Lung (tissue), 12 donors: Measurements from ENCODE around the gene ZNF618. TPM values are rescaled to one million over a fixed set of nuclear protein-coding genes. Genes with fewer than 3 reads are reported as not detected.
A peak's percentile ranks its signal among the peaks of the same experiment; 100 is the strongest.

Source experiments
- ATAC-seq: fragments of 200-7000 bp; cut with Tn5 transposase; one replicate; pipeline ENCODE4 v1.9.1; 2020; ENCODE audit warnings: moderate number of reproducible peaks; ENCODE audit not compliant: insufficient read depth, low FRiP score
- DNase-seq, 3 donors: peaks; one replicate each; pipeline ENCODE4 v3.0.0-alpha.2; 2013 to 2017
- H3K27ac ChIP-seq, 2 donors: one replicate each; pipeline ENCODE4 v1.5.1; 2013; ENCODE audit warnings: mild to moderate bottlenecking in 2 of 2, moderate library complexity in 2 of 2, control low read depth in 1 of 2, inconsistent platforms in 1 of 2, low read depth in 1 of 2, low read length in 1 of 2
- H3K27me3 ChIP-seq, 3 donors: one replicate each; pipeline ENCODE4 v1.5.1; 2013; ENCODE audit warnings: low read length in 2 of 3; ENCODE audit not compliant: control insufficient read depth in 3 of 3, insufficient read depth in 3 of 3
- H3K36me3 ChIP-seq, 4 donors: one replicate each; pipeline ENCODE4 v1.5.1; 2013; ENCODE audit warnings: low read length in 4 of 4, mild to moderate bottlenecking in 1 of 4, moderate library complexity in 1 of 4; ENCODE audit not compliant: control insufficient read depth in 4 of 4, insufficient read depth in 4 of 4
- H3K4me1 ChIP-seq, 5 donors: one replicate each; pipeline ENCODE4 v1.5.1; 2013; ENCODE audit warnings: low read length in 5 of 5, mild to moderate bottlenecking in 2 of 5, moderate library complexity in 1 of 5; ENCODE audit not compliant: control insufficient read depth in 5 of 5, insufficient read depth in 5 of 5
- H3K4me3 ChIP-seq: one replicate; pipeline ENCODE4 v1.5.1; 2013; ENCODE audit warnings: mild to moderate bottlenecking, control low read depth, moderate library complexity
- H3K9ac ChIP-seq, 2 donors: one replicate each; pipeline ENCODE4 v1.5.1; 2013; ENCODE audit warnings: low read length in 2 of 2, control low read depth in 1 of 2; ENCODE audit not compliant: insufficient read depth in 1 of 2
- H3K9me3 ChIP-seq, 4 donors: one replicate each; pipeline ENCODE4 v1.5.1; 2013; ENCODE audit warnings: low read length in 3 of 4, mild to moderate bottlenecking in 1 of 4, moderate library complexity in 1 of 4; ENCODE audit not compliant: control insufficient read depth in 4 of 4, insufficient read depth in 3 of 4
- CTCF ChIP-seq: IDR thresholded peaks from 2 replicates; pipeline ENCODE4 v1.5.1; 2012; ENCODE audit warnings: mild to moderate bottlenecking; ENCODE audit errors: control extremely low read depth, extremely low read depth
- WGBS, 2 donors: extraction: QIAGEN DNeasy Blood & Tissue Kit; methylation state at CpG; one replicate each; pipeline ENCODE4 v1.1.7; 2013; 5-methylcytosine and 5-hydroxymethylcytosine counted together
- polyA plus RNA-seq, 2 donors: library from polyadenylated mRNA; stranded (reverse); fragments of 200-250 nt; gene quantifications; one replicate each; pipeline ENCODE4 v1.2.1, GENCODE V29; 2013
- total RNA-seq, 2 donors: library from RNA; depleted of rRNA in 1 of 2; stranded (reverse); fragments of >200 nt in 1 of 2; gene quantifications; one replicate each; pipeline ENCODE4 v1.2.1, GENCODE V29; 2014 to 2021
- donor health status: control.
- donor health status: control.
- donor health status: Bipolar disorder and iron deficiency.
- donor health status: healthy.
- donor health status: DM: yes; HTN: yes; CAD: no.

Gene ZNF618
- total and polyA plus RNA-seq, 4 donors: 1.6 to 16.3 (median 6.0) TPM

DNA sequence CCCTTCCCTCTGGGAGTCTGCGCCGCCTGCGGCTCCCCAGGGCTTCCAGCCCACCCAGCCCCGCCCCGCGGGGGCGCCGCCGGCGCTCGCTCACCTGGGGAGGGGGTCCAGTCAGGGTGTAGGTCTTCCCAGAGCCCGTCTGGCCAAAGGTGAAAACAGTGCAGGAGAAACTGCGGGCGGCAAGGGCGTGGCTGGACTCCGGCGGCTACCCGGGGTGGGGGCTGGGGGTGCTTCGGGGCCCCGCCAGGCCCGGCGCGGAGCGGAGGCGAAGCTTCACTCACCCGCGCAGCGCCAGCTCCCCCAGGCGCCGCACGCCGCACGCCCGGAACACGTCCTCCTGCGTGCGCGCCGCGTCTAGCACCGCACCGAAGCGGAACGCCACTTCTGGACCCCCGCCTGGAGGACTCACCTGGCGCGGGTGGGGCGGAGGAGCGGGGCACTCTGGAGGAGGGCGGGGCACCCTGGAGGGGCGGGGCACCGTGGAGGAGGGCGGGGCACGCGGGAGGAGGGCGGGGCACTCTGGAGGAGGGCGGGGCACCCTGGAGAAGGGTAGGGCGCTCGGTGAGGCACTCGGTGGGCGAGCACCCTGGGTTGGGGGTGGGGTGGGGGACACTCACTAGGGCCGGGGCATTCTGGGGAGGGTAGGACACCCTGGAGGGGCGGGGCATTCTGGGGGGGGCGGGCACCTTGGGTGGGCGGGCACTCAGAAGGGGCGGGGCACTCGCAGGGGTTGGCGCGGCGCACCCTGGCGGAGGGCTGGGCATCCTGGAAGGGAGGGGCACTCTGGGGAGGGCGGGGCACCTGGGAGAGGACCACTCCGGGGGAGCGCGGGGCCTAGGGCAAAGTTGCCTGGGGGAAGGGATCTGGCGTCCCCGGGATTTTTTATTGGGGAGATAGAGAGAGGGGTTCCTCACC lies 222.2 kb downstream of the ZNF618 start:
- Histone ChIP-seq H3K9ac (no peak overlapping the region), H3K9me3 (peaks cover 0 to 2% (median 0%) of the 10 kb centered on the region in 4 donors), H3K4me3 (peak overlapping the region; percentile 22), H3K27me3 (peaks cover 0 to 4% (median 4%) of the 10 kb centered on the region in 3 donors), H3K27ac (no peak overlapping the region), H3K36me3 (peaks cover 0 to 2% (median 0%) of the 10 kb centered on the region in 4 donors), H3K4me1 (peaks cover 0 to 13% (median 4%) of the 10 kb centered on the region in 5 donors)
- TF ChIP-seq CTCF: no peak
- 4% methylated on average over 56 to 77 of the region's 77 CpGs for WGBS, 2 donors
- ATAC-seq: peak; percentile 77
- DNase-seq: peak; percentile 50 to 81 (median 70)

- TF ChIP-seq CTCF: no peak
- DNase-seq (peak; percentile 71 to 86 (median 76)), ATAC-seq (no peak)
- peaks cover 0 to 2% (median 0%) of the 10 kb centered on the region in 4 donors for H3K9me3 ChIP-seq
- peak within 1 kb of the TSS; percentile 22 for H3K4me3 ChIP-seq
- no peaks in the 10 kb centered on the region for H3K36me3 ChIP-seq
- WGBS, 2 donors: 32 to 45% methylated on average over 32 of the region's 32 CpGs
- peaks cover 0 to 4% (median 4%) of the 10 kb centered on the region in 3 donors for H3K27me3 ChIP-seq
- H3K9ac ChIP-seq: no peak within 1 kb of the TSS
- H3K27ac ChIP-seq: no peak within 1 kb of the TSS
- H3K4me1 ChIP-seq: peaks cover 0 to 13% (median 4%) of the 10 kb centered on the region in 5 donors
Observed at GRCh38 chr9:114098936-114099668, 223.0 kb downstream of the ZNF618 start, which contains the start of gene KIF12. Gene KIF12 (minus strand): TSS chr9:114099292. CDS start chr9:114099276, 16 bp downstream.

GRCh38 chr9:114099669-114100270 lies 223.7 kb downstream of the ZNF618 start:
- no peak overlapping the region for H3K27ac ChIP-seq
- no peak overlapping the region for H3K4me3 ChIP-seq
- H3K9ac ChIP-seq: no peak overlapping the region
- H3K27me3 ChIP-seq: peaks cover 0 to 4% (median 4%) of the 10 kb centered on the region in 3 donors
- H3K9me3 ChIP-seq: peaks cover 0 to 2% (median 0%) of the 10 kb centered on the region in 4 donors
- no peak for TF ChIP-seq CTCF
- peaks cover 0 to 13% (median 4%) of the 10 kb centered on the region in 5 donors for H3K4me1 ChIP-seq
- DNase-seq: peak in 1 of 3 donors; percentile 11
- H3K36me3 ChIP-seq: no peaks in the 10 kb centered on the region
- 67 to 82% methylated on average over 2 of the region's 2 CpGs for WGBS, 2 donors
- no peak for ATAC-seq
